A673 (cell line): ENCODE measurements around the gene SRSF7.

ENCODE experiments used
- CTCF ChIP-seq: fragments of 300-800, 200-600 bp; sonication (generic); conservative IDR thresholded peaks from 2 replicates; pipeline ENCODE4 v1.5.1; 2017; ENCODE audit warnings: low read depth, mild to moderate bottlenecking, antibody characterized with exemption, low read length, moderate library complexity, mixed read lengths
- EZH2 ChIP-seq: fragments of 200-600 bp; sonication (generic); IDR thresholded peaks from 2 replicates; pipeline ENCODE4 v1.6.1; 2017; ENCODE audit warnings: borderline replicate concordance, low read depth, mild to moderate bottlenecking, mixed read lengths, antibody characterized with exemption, low read length; ENCODE audit not compliant: poor library complexity, severe bottlenecking

GRCh38 chr2:38697116-38697840 lies 53.9 kb downstream of the SRSF7 start:
- TF ChIP-seq CTCF (no peak), EZH2 (no peak)
